ENCODE results near the gene TTC17. TPM values are rescaled to one million over a fixed set of nuclear protein-coding genes. Genes with fewer than 3 reads are reported as not detected.
A peak's percentile ranks its signal among the peaks of the same experiment; 100 is the strongest.

Gene TTC17
- total RNA-seq, 1 donor from 2014 or later, result 79.8 TPM

GRCh38 chr11:43403357-43404231, 44.9 kb downstream of the TTC17 start:
- TF ChIP-seq CTCF (IDR thresholded peaks at IDR 0.05; ENCODE audit: unreplicated experiment), result no peak
- H3K36me3 Mint-ChIP-seq (ENCODE audit: low read depth, unreplicated experiment), result peaks cover 26% of the 10 kb centered on the region
- no peaks in the 10 kb centered on the region for H3K9me3 Mint-ChIP-seq (ENCODE audit: unreplicated experiment)
- no peak overlapping the region for H3K27ac Mint-ChIP-seq (ENCODE audit: unreplicated experiment)
- H3K4me3 Mint-ChIP-seq (ENCODE audit: unreplicated experiment), result peak overlapping the region; percentile 21
- H3K27me3 Mint-ChIP-seq (ENCODE audit: unreplicated experiment), result no peaks in the 10 kb centered on the region
- no peak for DNase-seq (ENCODE audit: low spot score)
- no peaks in the 10 kb centered on the region for H3K4me1 Mint-ChIP-seq (ENCODE audit: unreplicated experiment)

GRCh38 chr11:43404406-43404805, 45.7 kb downstream of the TTC17 start:
- TF ChIP-seq CTCF (IDR thresholded peaks at IDR 0.05; ENCODE audit: unreplicated experiment), result no peak
- no peaks in the 10 kb centered on the region for H3K27me3 Mint-ChIP-seq (ENCODE audit: unreplicated experiment)
- DNase-seq (ENCODE audit: low spot score), result no peak
- H3K9me3 Mint-ChIP-seq (ENCODE audit: unreplicated experiment), result no peaks in the 10 kb centered on the region
- H3K4me1 Mint-ChIP-seq (ENCODE audit: unreplicated experiment), result no peaks in the 10 kb centered on the region
- H3K4me3 Mint-ChIP-seq (ENCODE audit: unreplicated experiment), result no peak overlapping the region
- no peak overlapping the region for H3K27ac Mint-ChIP-seq (ENCODE audit: unreplicated experiment)
- H3K36me3 Mint-ChIP-seq (ENCODE audit: low read depth, unreplicated experiment), result peaks cover 21% of the 10 kb centered on the region

- H3K4me3 Mint-ChIP-seq (ENCODE audit: unreplicated experiment), result no peak overlapping the region
- H3K27ac Mint-ChIP-seq (ENCODE audit: unreplicated experiment), result no peak overlapping the region
- TF ChIP-seq CTCF (IDR thresholded peaks at IDR 0.05; ENCODE audit: unreplicated experiment), result no peak
- H3K27me3 Mint-ChIP-seq (ENCODE audit: unreplicated experiment), result no peaks in the 10 kb centered on the region
- no peaks in the 10 kb centered on the region for H3K9me3 Mint-ChIP-seq (ENCODE audit: unreplicated experiment)
- H3K36me3 Mint-ChIP-seq (ENCODE audit: low read depth, unreplicated experiment), result peaks cover 18% of the 10 kb centered on the region
- no peak for DNase-seq (ENCODE audit: low spot score)
- no peaks in the 10 kb centered on the region for H3K4me1 Mint-ChIP-seq (ENCODE audit: unreplicated experiment)
Measured at GRCh38 chr11:43404836-43405479, 46.2 kb downstream of the TTC17 start.

GRCh38 chr11:43408277-43408676, 49.6 kb downstream of the TTC17 start:
- no peak overlapping the region for H3K4me3 Mint-ChIP-seq (ENCODE audit: unreplicated experiment)
- H3K36me3 Mint-ChIP-seq (ENCODE audit: low read depth, unreplicated experiment), result peaks cover 12% of the 10 kb centered on the region
- no peak for DNase-seq (ENCODE audit: low spot score)
- no peak overlapping the region for H3K27ac Mint-ChIP-seq (ENCODE audit: unreplicated experiment)
- TF ChIP-seq CTCF (IDR thresholded peaks at IDR 0.05; ENCODE audit: unreplicated experiment), result no peak
- H3K9me3 Mint-ChIP-seq (ENCODE audit: unreplicated experiment), result no peaks in the 10 kb centered on the region
- H3K4me1 Mint-ChIP-seq (ENCODE audit: unreplicated experiment), result no peaks in the 10 kb centered on the region
- H3K27me3 Mint-ChIP-seq (ENCODE audit: unreplicated experiment), result peaks cover 2% of the 10 kb centered on the region

GRCh38 chr11:43410394-43410793, 51.7 kb downstream of the TTC17 start:
- DNase-seq (ENCODE audit: low spot score), result no peak
- no peak for TF ChIP-seq CTCF (IDR thresholded peaks at IDR 0.05; ENCODE audit: unreplicated experiment)
- H3K9me3 Mint-ChIP-seq (ENCODE audit: unreplicated experiment), result no peaks in the 10 kb centered on the region
- peaks cover 2% of the 10 kb centered on the region for H3K27me3 Mint-ChIP-seq (ENCODE audit: unreplicated experiment)
- H3K4me3 Mint-ChIP-seq (ENCODE audit: unreplicated experiment), result no peak overlapping the region
- H3K36me3 Mint-ChIP-seq (ENCODE audit: low read depth, unreplicated experiment), result peaks cover 10% of the 10 kb centered on the region
- H3K4me1 Mint-ChIP-seq (ENCODE audit: unreplicated experiment), result no peaks in the 10 kb centered on the region
- no peak overlapping the region for H3K27ac Mint-ChIP-seq (ENCODE audit: unreplicated experiment)

All from endothelial cell (in vitro differentiated cells).